HEK293 (cell line): ENCODE measurements around the gene SRP9.

Source experiments
- CTCF ChIA-PET: fragments of 350-600 bp; formaldehyde crosslinking; extraction: SDS; loops from one replicate; lab custom pipeline; 2021; ENCODE audit warnings: antibody characterized with exemption; lab: Yijun Ruan, JAX
- POLR2A ChIA-PET: fragments of 300-600 bp; formaldehyde crosslinking; extraction: SDS; loops from one replicate; lab custom pipeline; 2020; ENCODE audit warnings: antibody characterized with exemption, inconsistent platforms; lab: Yijun Ruan, JAX
- H3K27ac ChIP-seq: fragments of 200-500 bp; sonication (Bioruptor generic); 2 replicates; pipeline ENCODE4 v1.5.1; 2014; ENCODE audit warnings: low read depth, low read length, control low read depth, inconsistent platforms; ENCODE audit errors: extremely low read depth
- H3K36me3 ChIP-seq, 2 experiments: fragments of 200-500 bp in 1 of 2; sonication (Bioruptor generic) in 1 of 2; 1 replicate in 1 of 2; 2 replicates in 1 of 2; pipeline ENCODE4 v1.5.1; 2014 to 2017; ENCODE audit warnings: inconsistent platforms in 2 of 2, low read length in 2 of 2; ENCODE audit not compliant: control insufficient read depth in 2 of 2, insufficient read depth in 1 of 2
- H3K4me1 ChIP-seq: fragments of 200-500 bp; sonication (Bioruptor generic); 2 replicates; pipeline ENCODE4 v1.5.1; 2014; ENCODE audit warnings: mild to moderate bottlenecking, low read length, inconsistent platforms; ENCODE audit not compliant: control insufficient read depth, insufficient read depth
- H3K4me3 ChIP-seq: 2 replicates; pipeline ENCODE4 v1.5.1; 2011; ENCODE audit warnings: low read depth, mild to moderate bottlenecking, control low read depth, low read length, moderate library complexity
- H3K9me3 ChIP-seq: fragments of 200-500 bp; sonication (Bioruptor generic); 2 replicates; pipeline ENCODE4 v1.5.1; 2014; ENCODE audit warnings: low read depth, low read length, inconsistent platforms; ENCODE audit not compliant: control insufficient read depth, insufficient read depth
- EGR2 ChIP-seq: fragments of 450-650 bp; formaldehyde crosslinking; IDR thresholded peaks from 2 replicates; pipeline ENCODE4 v1.5.1; 2016; ENCODE audit warnings: low read depth, missing biosample characterization, missing genetic modification characterization
- GLIS1 ChIP-seq: fragments of 450-650 bp; formaldehyde crosslinking; IDR thresholded peaks from 2 replicates; pipeline ENCODE4 v1.5.1; 2016; ENCODE audit warnings: missing biosample characterization, missing genetic modification characterization
- KLF7 ChIP-seq: fragments of 450-650 bp; formaldehyde crosslinking; IDR thresholded peaks from 2 replicates; pipeline ENCODE4 v1.5.1; 2016; ENCODE audit warnings: missing biosample characterization, missing genetic modification characterization, borderline replicate concordance
- MZF1 ChIP-seq: fragments of 450-650 bp; formaldehyde crosslinking; IDR thresholded peaks from 2 replicates; pipeline ENCODE4 v1.5.1; 2017; ENCODE audit warnings: missing biosample characterization, missing genetic modification characterization, borderline replicate concordance
- OSR2 ChIP-seq: fragments of 450-650 bp; formaldehyde crosslinking; IDR thresholded peaks from 2 replicates; pipeline ENCODE4 v1.5.1; 2016; ENCODE audit warnings: missing biosample characterization, missing genetic modification characterization
- PRDM2 ChIP-seq: fragments of 450-650 bp; formaldehyde crosslinking; IDR thresholded peaks from 2 replicates; pipeline ENCODE4 v1.5.1; 2016; ENCODE audit warnings: missing biosample characterization, missing genetic modification characterization, borderline replicate concordance
- SP7 ChIP-seq: fragments of 450-650 bp; formaldehyde crosslinking; IDR thresholded peaks from 2 replicates; pipeline ENCODE4 v1.5.1; 2016; ENCODE audit warnings: missing biosample characterization, missing genetic modification characterization
- ZBTB17 ChIP-seq: fragments of 450-650 bp; formaldehyde crosslinking; IDR thresholded peaks from 2 replicates; pipeline ENCODE4 v1.5.1; 2016; ENCODE audit warnings: missing biosample characterization, missing genetic modification characterization
- ZFHX2 ChIP-seq: fragments of 450-650 bp; formaldehyde crosslinking; conservative IDR thresholded peaks from 2 replicates; pipeline ENCODE4 v1.5.1; 2016; ENCODE audit warnings: missing biosample characterization, missing genetic modification characterization
- ZIC2 ChIP-seq: fragments of 450-650 bp; formaldehyde crosslinking; IDR thresholded peaks from 2 replicates; pipeline ENCODE4 v1.5.1; 2016; ENCODE audit warnings: missing biosample characterization, missing genetic modification characterization
- ZNF114 ChIP-seq: fragments of 450-650 bp; formaldehyde crosslinking; IDR thresholded peaks from 2 replicates; pipeline ENCODE4 v1.5.0; 2017; ENCODE audit warnings: missing biosample characterization, missing genetic modification characterization
- ZNF341 ChIP-seq: fragments of 450-650 bp; formaldehyde crosslinking; IDR thresholded peaks from 2 replicates; pipeline ENCODE4; 2016; ENCODE audit warnings: low read depth, missing biosample characterization, missing genetic modification characterization
- ZNF423 ChIP-seq: fragments of 450-650 bp; formaldehyde crosslinking; IDR thresholded peaks from 2 replicates; pipeline ENCODE4 v1.5.1; 2016; ENCODE audit warnings: missing biosample characterization, missing genetic modification characterization
- ZNF600 ChIP-seq: fragments of 450-650 bp; formaldehyde crosslinking; IDR thresholded peaks from 2 replicates; pipeline ENCODE4 v1.5.1; 2016; ENCODE audit warnings: missing biosample characterization, missing genetic modification characterization
- ZNF610 ChIP-seq: fragments of 450-650 bp; formaldehyde crosslinking; IDR thresholded peaks from 2 replicates; pipeline ENCODE4 v1.5.1; 2016; ENCODE audit warnings: missing biosample characterization, missing genetic modification characterization, borderline replicate concordance
- ZNF843 ChIP-seq: fragments of 450-650 bp; formaldehyde crosslinking; IDR thresholded peaks from 2 replicates; pipeline ENCODE4 v1.5.1; 2016; ENCODE audit warnings: missing biosample characterization, missing genetic modification characterization
- ZSCAN23 ChIP-seq: fragments of 450-650 bp; formaldehyde crosslinking; IDR thresholded peaks from 2 replicates; pipeline ENCODE4 v1.5.1; 2016; ENCODE audit warnings: missing biosample characterization, missing genetic modification characterization
- ZSCAN30 ChIP-seq: fragments of 450-650 bp; IDR thresholded peaks from 2 replicates; pipeline ENCODE4 v1.5.1; 2018; ENCODE audit warnings: missing biosample characterization, mild to moderate bottlenecking, missing genetic modification characterization, moderate library complexity
- ZXDB ChIP-seq: fragments of 450-650 bp; formaldehyde crosslinking; IDR thresholded peaks from 2 replicates; pipeline ENCODE4 v1.5.1; 2016; ENCODE audit warnings: missing biosample characterization, missing genetic modification characterization

SRP9 gene

GRCh38 chr1:225815526-225816178, 38.0 kb downstream of the SRP9 start:
- peaks cover 20% of the 10 kb centered on the region for H3K4me1 ChIP-seq
- no peaks in the 10 kb centered on the region for H3K9me3 ChIP-seq
- H3K27ac ChIP-seq: no peak overlapping the region
- POLR2A ChIA-PET: no interaction called here
- H3K36me3 ChIP-seq: peaks cover 0 to 7% of the 10 kb centered on the region in 2 experiments; a peak in 1 of 3 replicates
- CTCF ChIA-PET: no interaction called here
- 0 out of 2 replicates have a peak, but pooled peaks have one; percentile 30 for TF ChIP-seq ZNF843 (tag by site-specific recombination)
- no peak for TF ChIP-seq KLF7 (tag by site-specific recombination)
- peak; percentile 17; the same call in 1 of the 2 replicates for TF ChIP-seq ZIC2 (tag by site-specific recombination)
- peak; percentile 67 for TF ChIP-seq MZF1 (tag by site-specific recombination)
- TF ChIP-seq ZSCAN30 (tag by site-specific recombination): 0 out of 2 replicates have a peak, but pooled peaks have one; percentile 28
- no peak for TF ChIP-seq ZSCAN23
- TF ChIP-seq ZNF610 (tag by site-specific recombination): peak; percentile 72; the same call in 1 of the 2 replicates
- no peak for TF ChIP-seq ZNF114 (tag by site-specific recombination)
- TF ChIP-seq ZNF600 (tag by site-specific recombination): 0 out of 2 replicates have a peak, but pooled peaks have one; percentile 42
- peak; percentile 78 for TF ChIP-seq ZNF341 (tag by site-specific recombination)
- TF ChIP-seq OSR2 (tag by site-specific recombination): peak; percentile 51
- TF ChIP-seq SP7: 0 out of 2 replicates have a peak, but pooled peaks have one; percentile 19
- TF ChIP-seq ZNF423 (tag by site-specific recombination): 0 out of 2 replicates have a peak, but pooled peaks have one; percentile 7
- TF ChIP-seq ZXDB (tag by site-specific recombination): peak; percentile 52; the same call in 1 of the 2 replicates
- TF ChIP-seq ZBTB17 (tag by site-specific recombination): 0 out of 2 replicates have a peak, but pooled peaks have one; percentile 21
- peak; percentile 40 for TF ChIP-seq GLIS1 (tag by site-specific recombination)
- H3K4me3 ChIP-seq: no peak overlapping the region

GRCh38 chr1:225816643-225817538, 39.3 kb downstream of the SRP9 start:
- ChIA-PET CTCF (interaction anchor here (0.6 to 0.8 kb wide), 3 partner anchors 9 to 342 kb away, joined by 3 to 5 read pairs (median 4); no protein-coding TSS in a partner anchor), POLR2A (no interaction called here)
- Histone ChIP-seq H3K9me3 (no peaks in the 10 kb centered on the region), H3K4me1 (peaks cover 14% of the 10 kb centered on the region), H3K36me3 (peaks cover 0 to 7% of the 10 kb centered on the region in 2 experiments; a peak in 2 of 3 replicates), H3K4me3 (no peak overlapping the region), H3K27ac (no peak overlapping the region)
- TF ChIP-seq ZIC2 (tag by site-specific recombination): peak; percentile 44
- peak; percentile 55; the same call in 1 of the 2 replicates for TF ChIP-seq EGR2 (tag by site-specific recombination)
- TF ChIP-seq PRDM2 (tag by site-specific recombination): no peak
- TF ChIP-seq ZFHX2 (tag by site-specific recombination): peak; percentile 61
